Tibial nerve (tissue), 4 donors: ENCODE results near the gene RETNLB. TPM values are rescaled to one million over a fixed set of nuclear protein-coding genes. Genes with fewer than 3 reads are reported as not detected.

Experiments
- DNase-seq, 2 donors: peaks; one replicate each; pipeline ENCODE4 v3.0.0-alpha.2; 2019; ENCODE audit warnings: low spot score in 2 of 2
- H3K27ac ChIP-seq, 4 donors: fragments of 200-600 bp; sonication (generic) in 3 of 4; one replicate each; pipeline ENCODE4 v1.5.1; 2017 to 2019; ENCODE audit warnings: mild to moderate bottlenecking in 1 of 4
- H3K27me3 ChIP-seq, 2 donors: fragments of 200-600 bp; sonication (generic) in 1 of 2; one replicate each; pipeline versions ENCODE4 v1.5.1 to v1.6.0; 2017 to 2019
- H3K36me3 ChIP-seq, 3 donors: fragments of 200-600 bp; sonication (generic); one replicate each; pipeline ENCODE4 v1.5.1; 2018 to 2019
- H3K4me1 ChIP-seq, 4 donors: fragments of 200-600 bp; sonication (generic) in 3 of 4; one replicate each; pipeline ENCODE4 v1.5.1; 2017 to 2019
- H3K4me3 ChIP-seq, 4 donors: fragments of 200-600 bp; sonication (generic) in 3 of 4; one replicate each; pipeline ENCODE4 v1.5.1; 2017 to 2019; ENCODE audit warnings: mild to moderate bottlenecking in 1 of 4, moderate library complexity in 1 of 4
- H3K9me3 ChIP-seq, 4 donors: fragments of 200-600 bp; sonication (generic) in 3 of 4; one replicate each; pipeline ENCODE4 v1.5.1; 2017 to 2019
- CTCF ChIP-seq, 5 experiments: fragments of 200-600 bp in 3 of 5; fragments of 450-650 bp in 2 of 5; sonication (generic) in 3 of 5; IDR thresholded peaks; one replicate each; pipeline ENCODE4 v1.5.1; 2016 to 2019; ENCODE audit warnings: antibody characterized with exemption in 5 of 5, mild to moderate bottlenecking in 3 of 5, moderate library complexity in 2 of 5
- EP300 ChIP-seq, 2 donors: sonication (generic); formaldehyde crosslinking; IDR thresholded peaks; one replicate each; pipeline ENCODE4 v1.6.1; 2017; ENCODE audit warnings: antibody characterized with exemption in 2 of 2, mild to moderate bottlenecking in 1 of 2
- POLR2A ChIP-seq, 2 donors: fragments of 450-650 bp; IDR thresholded peaks; one replicate each; pipeline ENCODE4 v1.6.1; 2017; ENCODE audit warnings: antibody characterized with exemption in 2 of 2, mild to moderate bottlenecking in 2 of 2, moderate library complexity in 2 of 2
- WGBS, 2 donors: methylation state at CpG; one replicate each; pipeline ENCODE4 v1.1.5; 2018; 5-methylcytosine and 5-hydroxymethylcytosine counted together
- total RNA-seq, 4 donors: library from RNA; depleted of rRNA; stranded (reverse); fragments of >200 nt; gene quantifications; one replicate each; pipeline ENCODE4 v1.1.0, GENCODE V29; 2016

The RETNLB gene
- total RNA-seq, 4 donors from 2014 or later, result not detected

- TF ChIP-seq CTCF (IDR thresholded peaks at IDR 0.05) (no peak), POLR2A (IDR thresholded peaks at IDR 0.05) (no peak), EP300 (IDR thresholded peaks at IDR 0.05) (no peak)
- H3K9me3 ChIP-seq, result no peaks in the 10 kb centered on the region
- no peak overlapping the region for H3K27ac ChIP-seq
- no peaks in the 10 kb centered on the region for H3K36me3 ChIP-seq
- H3K4me3 ChIP-seq, result no peak overlapping the region
- 90 to 96% methylated on average over 3 of the region's 3 CpGs for WGBS, 2 donors
- no peaks in the 10 kb centered on the region for H3K4me1 ChIP-seq
- H3K27me3 ChIP-seq, result no peaks in the 10 kb centered on the region
- DNase-seq, result no peak
Measured at GRCh38 chr3:108779496-108779895, 22.3 kb upstream of the RETNLB start.

- no peaks in the 10 kb centered on the region for H3K9me3 ChIP-seq
- no peak for DNase-seq
- H3K27ac ChIP-seq, result no peak overlapping the region
- no peaks in the 10 kb centered on the region for H3K4me1 ChIP-seq
- TF ChIP-seq POLR2A (IDR thresholded peaks at IDR 0.05) (no peak), EP300 (IDR thresholded peaks at IDR 0.05) (no peak), CTCF (IDR thresholded peaks at IDR 0.05) (no peak)
- H3K4me3 ChIP-seq, result no peak overlapping the region
- no peaks in the 10 kb centered on the region for H3K36me3 ChIP-seq
- WGBS, 2 donors, result 59 to 63% methylated on average over 1 of the region's 1 CpG
- H3K27me3 ChIP-seq, result no peaks in the 10 kb centered on the region
Measured at GRCh38 chr3:108775649-108776048, 18.4 kb upstream of the RETNLB start.

DNA sequence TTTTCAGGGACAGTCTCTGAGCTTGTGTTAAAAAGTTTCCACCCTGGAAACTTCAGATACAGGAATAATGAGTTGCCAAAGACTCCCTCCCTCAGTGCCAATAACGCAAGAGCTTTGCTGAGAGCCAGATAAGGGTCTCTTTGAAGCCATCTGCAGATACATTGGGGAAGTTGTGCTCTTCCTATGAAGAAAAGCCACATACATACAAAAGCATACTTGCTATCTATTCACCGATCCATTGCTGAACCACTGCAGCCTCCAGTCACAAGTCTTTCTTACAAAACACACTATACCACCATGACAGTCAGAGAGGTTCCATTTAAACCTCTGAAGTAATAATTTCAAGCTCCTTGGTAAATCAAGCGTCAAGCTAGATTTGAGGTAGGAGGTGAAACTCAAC lies 10.0 kb upstream of the RETNLB start:
- H3K36me3 ChIP-seq, result no peaks in the 10 kb centered on the region
- WGBS, 2 donors, result 87 to 91% methylated on average over 3 of the region's 3 CpGs
- H3K4me3 ChIP-seq, result no peak overlapping the region
- TF ChIP-seq EP300 (IDR thresholded peaks at IDR 0.05) (no peak), POLR2A (IDR thresholded peaks at IDR 0.05) (no peak), CTCF (IDR thresholded peaks at IDR 0.05) (no peak)
- no peak for DNase-seq
- no peak overlapping the region for H3K27ac ChIP-seq
- no peaks in the 10 kb centered on the region for H3K9me3 ChIP-seq
- no peaks in the 10 kb centered on the region for H3K4me1 ChIP-seq
- no peaks in the 10 kb centered on the region for H3K27me3 ChIP-seq

GRCh38 chr3:108755686-108756085 lies 1.5 kb downstream of the RETNLB start:
- H3K9me3 ChIP-seq, result no peaks in the 10 kb centered on the region
- no peak overlapping the region for H3K27ac ChIP-seq
- 75 to 82% methylated on average over 5 of the region's 5 CpGs for WGBS, 2 donors
- DNase-seq, result no peak
- H3K36me3 ChIP-seq, result no peaks in the 10 kb centered on the region
- H3K4me1 ChIP-seq, result no peaks in the 10 kb centered on the region
- TF ChIP-seq EP300 (IDR thresholded peaks at IDR 0.05) (no peak), POLR2A (IDR thresholded peaks at IDR 0.05) (no peak), CTCF (IDR thresholded peaks at IDR 0.05) (no peak)
- H3K27me3 ChIP-seq, result no peaks in the 10 kb centered on the region
- H3K4me3 ChIP-seq, result no peak overlapping the region

DNA sequence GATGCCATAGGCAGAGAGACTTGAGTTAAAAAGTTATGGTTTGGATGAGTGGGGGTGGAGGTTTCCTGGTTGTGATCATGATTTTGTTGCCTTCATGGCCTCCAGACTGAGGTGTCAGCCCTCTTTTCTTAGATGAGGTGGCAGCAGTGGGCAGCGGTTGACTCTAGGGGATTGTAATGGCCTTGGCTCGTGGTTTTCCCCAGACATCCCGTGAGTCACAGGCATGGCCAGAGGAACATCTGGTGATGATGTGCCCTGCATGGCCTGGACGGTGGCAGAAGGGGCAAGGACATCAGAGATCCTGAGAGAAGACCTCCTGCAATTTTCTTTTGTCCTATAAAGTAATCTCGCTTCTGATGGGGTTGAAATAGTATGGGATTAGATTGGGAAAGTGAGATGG lies 12.4 kb downstream of the RETNLB start:
- no peak overlapping the region for H3K4me3 ChIP-seq
- DNase-seq, result no peak
- TF ChIP-seq CTCF (IDR thresholded peaks at IDR 0.05), result no peak
- no peak for TF ChIP-seq EP300 (IDR thresholded peaks at IDR 0.05)
- TF ChIP-seq POLR2A (IDR thresholded peaks at IDR 0.05), result no peak
- no peaks in the 10 kb centered on the region for H3K4me1 ChIP-seq
- H3K36me3 ChIP-seq, result no peaks in the 10 kb centered on the region
- H3K9me3 ChIP-seq, result peaks cover 0 to 8% (median 0%) of the 10 kb centered on the region in 4 donors
- no peak overlapping the region for H3K27ac ChIP-seq
- WGBS, 2 donors, result 86% methylated on average over 5 of the region's 5 CpGs
- H3K27me3 ChIP-seq, result no peaks in the 10 kb centered on the region
